HCT116 (cell line): ENCODE results near the gene KRTAP6-1.

Source experiments
- CTCF ChIP-seq, 3 experiments: fragments of 200-600 bp in 1 of 3; sonication (generic) in 1 of 3; IDR thresholded peaks in 2 of 3; conservative IDR thresholded peaks in 1 of 3; 2 replicates each; pipeline ENCODE4 v1.5.1; 2012 to 2017; ENCODE audit warnings: low read depth in 2 of 3, low read length in 2 of 3, antibody characterized with exemption in 1 of 3, borderline replicate concordance in 1 of 3, control low read depth in 1 of 3, mild to moderate bottlenecking in 1 of 3, mixed read lengths in 1 of 3, mixed run types in 1 of 3, moderate library complexity in 1 of 3; ENCODE audit not compliant: insufficient read depth in 1 of 3
- YY1 ChIP-seq: IDR thresholded peaks from 2 replicates; pipeline ENCODE4 v1.6.1; 2011; ENCODE audit warnings: low read length, low read depth, moderate library complexity, mild to moderate bottlenecking; ENCODE audit not compliant: insufficient replicate concordance; ENCODE audit errors: extremely low read depth
- TF ChIP-seq, protein P1 (sequence below): IDR thresholded peaks from 2 replicates; pipeline ENCODE4 v1.6.1; 2012; ENCODE audit warnings: low read depth

DNA sequence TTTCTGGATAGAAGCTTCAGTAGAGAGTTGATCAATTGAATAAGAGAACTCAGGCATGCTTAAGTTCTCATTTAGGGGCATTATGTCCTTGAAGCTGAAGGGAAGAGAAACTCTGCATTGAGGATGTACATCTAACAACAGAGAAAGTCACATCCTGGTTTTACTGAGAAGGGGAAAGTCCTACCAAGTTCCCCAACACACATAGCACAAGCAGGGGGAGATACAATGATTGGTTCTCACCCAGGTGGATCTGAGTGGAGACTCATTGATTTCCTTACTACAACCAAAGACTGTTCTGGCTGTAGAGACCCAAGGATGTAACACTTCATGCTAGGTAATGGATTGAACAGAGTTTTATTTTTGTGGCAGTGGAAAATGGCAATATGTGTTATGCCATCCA is 1.5 kb upstream of the KRTAP6-1 start:
- TF ChIP-seq YY1 (no peak), CTCF (IDR thresholded peaks at IDR 0.05 in 2 of 3, conservative IDR thresholded peaks at IDR 0.05 in 1 of 3; ENCODE audit: borderline replicate concordance in 1 of 3, insufficient read depth in 1 of 3, low read depth in 2 of 3, low read length in 2 of 3) (no peak)
- TF ChIP-seq, protein P1, sequence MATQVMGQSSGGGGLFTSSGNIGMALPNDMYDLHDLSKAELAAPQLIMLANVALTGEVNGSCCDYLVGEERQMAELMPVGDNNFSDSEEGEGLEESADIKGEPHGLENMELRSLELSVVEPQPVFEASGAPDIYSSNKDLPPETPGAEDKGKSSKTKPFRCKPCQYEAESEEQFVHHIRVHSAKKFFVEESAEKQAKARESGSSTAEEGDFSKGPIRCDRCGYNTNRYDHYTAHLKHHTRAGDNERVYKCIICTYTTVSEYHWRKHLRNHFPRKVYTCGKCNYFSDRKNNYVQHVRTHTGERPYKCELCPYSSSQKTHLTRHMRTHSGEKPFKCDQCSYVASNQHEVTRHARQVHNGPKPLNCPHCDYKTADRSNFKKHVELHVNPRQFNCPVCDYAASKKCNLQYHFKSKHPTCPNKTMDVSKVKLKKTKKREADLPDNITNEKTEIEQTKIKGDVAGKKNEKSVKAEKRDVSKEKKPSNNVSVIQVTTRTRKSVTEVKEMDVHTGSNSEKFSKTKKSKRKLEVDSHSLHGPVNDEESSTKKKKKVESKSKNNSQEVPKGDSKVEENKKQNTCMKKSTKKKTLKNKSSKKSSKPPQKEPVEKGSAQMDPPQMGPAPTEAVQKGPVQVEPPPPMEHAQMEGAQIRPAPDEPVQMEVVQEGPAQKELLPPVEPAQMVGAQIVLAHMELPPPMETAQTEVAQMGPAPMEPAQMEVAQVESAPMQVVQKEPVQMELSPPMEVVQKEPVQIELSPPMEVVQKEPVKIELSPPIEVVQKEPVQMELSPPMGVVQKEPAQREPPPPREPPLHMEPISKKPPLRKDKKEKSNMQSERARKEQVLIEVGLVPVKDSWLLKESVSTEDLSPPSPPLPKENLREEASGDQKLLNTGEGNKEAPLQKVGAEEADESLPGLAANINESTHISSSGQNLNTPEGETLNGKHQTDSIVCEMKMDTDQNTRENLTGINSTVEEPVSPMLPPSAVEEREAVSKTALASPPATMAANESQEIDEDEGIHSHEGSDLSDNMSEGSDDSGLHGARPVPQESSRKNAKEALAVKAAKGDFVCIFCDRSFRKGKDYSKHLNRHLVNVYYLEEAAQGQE: no peak
